CD4-positive, alpha-beta T cell (primary cell): ENCODE measurements around the gene KRTAP10-2. TPM values are rescaled to one million over a fixed set of nuclear protein-coding genes. Genes with fewer than 3 reads are reported as not detected.

Source experiments
- ATAC-seq: fragments of 200-7000 bp; cut with Tn5 transposase; one replicate; pipeline ENCODE4 v1.10.0; 2022; ENCODE audit warnings: mild to moderate bottlenecking; ENCODE audit not compliant: poor library complexity
- CTCF ChIA-PET: fragments of 350-600 bp; sonication (Branson Sonifier 250); formaldehyde crosslinking; loops from one replicate; lab custom pipeline; 2021; ENCODE audit warnings: antibody characterized with exemption, inconsistent platforms; lab: Charles Lee
- POLR2A ChIA-PET: fragments of 350-600 bp; sonication (Branson Sonifier 250); formaldehyde crosslinking; loops from one replicate; lab custom pipeline; 2021; ENCODE audit warnings: antibody characterized with exemption, inconsistent platforms; lab: Charles Lee
- DNase-seq, 14 experiments: peaks; one replicate each; pipeline ENCODE4 v3.0.0-alpha.2; 2013 to 2020; ENCODE audit warnings: mixed read lengths in 2 of 14
- H3K27ac ChIP-seq, 2 donors: one replicate each; pipeline versions ENCODE4 v1.5.1 to v1.7.0; 2013; ENCODE audit warnings: low read length in 2 of 2, low read depth in 1 of 2, mild to moderate bottlenecking in 1 of 2
- H3K27me3 ChIP-seq, 2 experiments: 1 replicate in 1 of 2; 2 replicates in 1 of 2; pipeline versions ENCODE4 v1.6.1 to v1.7.0; 2013; ENCODE audit warnings: low read length in 2 of 2, control low read depth in 1 of 2, mild to moderate bottlenecking in 1 of 2, moderate library complexity in 1 of 2; ENCODE audit not compliant: insufficient read depth in 2 of 2, control insufficient read depth in 1 of 2
- H3K36me3 ChIP-seq: one replicate; pipeline ENCODE4 v1.6.1; 2013; ENCODE audit warnings: low read length, control low read depth; ENCODE audit not compliant: insufficient read depth
- H3K4me1 ChIP-seq: one replicate; pipeline ENCODE4 v1.6.1; 2013; ENCODE audit warnings: low read length, control low read depth; ENCODE audit not compliant: insufficient read depth
- H3K4me3 ChIP-seq: one replicate; pipeline ENCODE4 v1.5.1; 2013; ENCODE audit warnings: mild to moderate bottlenecking, low read length, moderate library complexity
- H3K9me3 ChIP-seq, 2 experiments: 1 replicate in 1 of 2; 2 replicates in 1 of 2; pipeline versions ENCODE4 v1.6.1 to v1.7.0; 2013; ENCODE audit warnings: low read length in 2 of 2, mild to moderate bottlenecking in 2 of 2, control low read depth in 1 of 2, moderate library complexity in 1 of 2; ENCODE audit not compliant: control insufficient read depth in 1 of 2, insufficient read depth in 1 of 2
- H3K27ac Mint-ChIP-seq: one replicate; pipeline ENCODE4 v1.8.0; 2020; ENCODE audit warnings: mixed read lengths
- H3K27me3 Mint-ChIP-seq: one replicate; pipeline ENCODE4 v1.8.0; 2021; ENCODE audit warnings: mixed read lengths
- H3K36me3 Mint-ChIP-seq: one replicate; pipeline ENCODE4 v1.8.0; 2021; ENCODE audit warnings: low read depth, mixed read lengths
- H3K4me1 Mint-ChIP-seq: one replicate; pipeline ENCODE4 v1.8.0; 2021; ENCODE audit warnings: low read depth, mixed read lengths
- H3K4me3 Mint-ChIP-seq: one replicate; pipeline ENCODE4 v1.8.0; 2020; ENCODE audit warnings: mild to moderate bottlenecking, mixed read lengths
- H3K9me3 Mint-ChIP-seq: one replicate; pipeline ENCODE4 v1.8.0; 2020; ENCODE audit warnings: mixed read lengths
- CTCF ChIP-seq: fragments of 200-600 bp; IDR thresholded peaks from one replicate; pipeline ENCODE4 v1.8.0; 2022; ENCODE audit warnings: antibody characterized with exemption, mild to moderate bottlenecking
- intact Hi-C, 2 experiments: fragments of 100-400 bp; cut with DNase I in 1 of 2; cut with micrococcal nuclease in 1 of 2; formaldehyde crosslinking; loops; one replicate each; pipeline versions ENCODE4 v1.15.1 to v1.9.0; 2023 to 2025; cut with DNase I, micrococcal nuclease
- total RNA-seq, 174 experiments: library from RNA in 2 of 174; stranded (reverse) in 2 of 174; gene quantifications; one replicate each; pipeline ENCODE4 v1.2.3 and lab custom pipeline; 2021 to 2026

KRTAP10-2 gene
- total RNA-seq, 2 experiments from 2014 or later = not detected

DNA sequence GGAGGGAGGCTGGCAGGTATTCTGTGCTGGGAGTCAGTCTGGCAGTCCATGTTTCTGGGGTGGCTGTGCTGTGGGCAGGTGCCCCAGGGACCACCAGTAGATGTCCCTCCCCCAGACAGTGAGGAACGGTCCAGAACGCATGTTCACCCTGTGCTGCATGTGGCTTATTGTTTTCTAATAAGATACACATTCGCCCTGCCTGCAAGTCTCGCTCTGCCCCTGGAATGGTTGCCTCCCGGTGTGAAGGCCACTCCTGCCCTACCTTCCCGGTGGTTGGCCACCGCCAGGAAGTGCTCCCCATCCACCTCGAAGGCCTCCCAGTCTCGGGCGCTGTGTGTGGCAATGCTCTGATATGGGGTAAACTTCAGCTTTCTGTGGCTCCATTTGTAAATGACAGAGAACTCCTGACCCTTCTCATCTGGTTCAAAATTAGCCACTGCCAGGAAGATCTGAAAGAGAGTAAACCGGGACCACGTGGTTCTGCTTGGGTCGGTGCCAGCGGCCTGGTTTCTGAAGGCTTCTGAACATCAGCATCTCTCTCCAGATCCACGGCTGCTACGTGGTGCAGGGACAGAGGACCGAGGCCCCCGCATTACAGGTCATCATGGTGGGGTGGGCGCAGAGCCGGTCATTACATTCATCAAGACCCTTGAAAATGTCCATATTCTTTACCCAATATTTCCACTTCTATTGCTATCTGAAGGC, 25.8 kb downstream of the KRTAP10-2 start:
- H3K9me3 ChIP-seq = peaks cover 0 to 6% of the 10 kb centered on the region in 2 experiments
- CTCF ChIA-PET = no interaction called here
- intact Hi-C loops = no loop called here

GRCh38 chr21:44524414-44525371, 26.6 kb downstream of the KRTAP10-2 start:
- Mint-ChIP-seq H3K27me3 (no peaks in the 10 kb centered on the region), H3K27ac (no peak overlapping the region), H3K36me3 (no peaks in the 10 kb centered on the region), H3K9me3 (no peaks in the 10 kb centered on the region), H3K4me3 (no peak overlapping the region), H3K4me1 (no peaks in the 10 kb centered on the region)
- DNase-seq (no peak), ATAC-seq (no peak)
- H3K4me3 ChIP-seq = no peak overlapping the region
- H3K9me3 ChIP-seq = peaks cover 0 to 6% of the 10 kb centered on the region in 2 experiments
- CTCF ChIA-PET = no interaction called here
- POLR2A ChIA-PET = no interaction called here
- H3K4me1 ChIP-seq = no peaks in the 10 kb centered on the region
- TF ChIP-seq CTCF = no peak
- no peaks in the 10 kb centered on the region for H3K36me3 ChIP-seq
- intact Hi-C loops = no loop called here
- H3K27ac ChIP-seq = no peak overlapping the region
- no peaks in the 10 kb centered on the region for H3K27me3 ChIP-seq

More for the DNA sequence above, 25.8 kb downstream of the KRTAP10-2 start:
- H3K27ac Mint-ChIP-seq = no peak overlapping the region
- H3K4me1 ChIP-seq = no peaks in the 10 kb centered on the region
- no peaks in the 10 kb centered on the region for H3K36me3 Mint-ChIP-seq
- no peak overlapping the region for H3K4me3 ChIP-seq
- no peaks in the 10 kb centered on the region for H3K27me3 Mint-ChIP-seq
- ATAC-seq (no peak), DNase-seq (peak in 1 of 14 experiments; percentile 11)
- POLR2A ChIA-PET = no interaction called here
- H3K4me3 Mint-ChIP-seq = no peak overlapping the region
- no peaks in the 10 kb centered on the region for H3K4me1 Mint-ChIP-seq
- H3K9me3 Mint-ChIP-seq = no peaks in the 10 kb centered on the region
- no peak overlapping the region for H3K27ac ChIP-seq
- H3K36me3 ChIP-seq = no peaks in the 10 kb centered on the region
- TF ChIP-seq CTCF = no peak
- no peaks in the 10 kb centered on the region for H3K27me3 ChIP-seq

GRCh38 chr21:44523567-44524413, 27.5 kb downstream of the KRTAP10-2 start:
- Histone ChIP-seq H3K27ac (no peak overlapping the region), H3K36me3 (no peaks in the 10 kb centered on the region), H3K4me1 (no peaks in the 10 kb centered on the region), H3K27me3 (no peaks in the 10 kb centered on the region), H3K9me3 (peaks cover 0 to 6% of the 10 kb centered on the region in 2 experiments), H3K4me3 (no peak overlapping the region)
- TF ChIP-seq CTCF = no peak
- no peak overlapping the region for H3K4me3 Mint-ChIP-seq
- DNase-seq (no peak), ATAC-seq (no peak)
- no peak overlapping the region for H3K27ac Mint-ChIP-seq
- H3K27me3 Mint-ChIP-seq = no peaks in the 10 kb centered on the region
- CTCF ChIA-PET = no interaction called here
- POLR2A ChIA-PET = no interaction called here
- H3K9me3 Mint-ChIP-seq = no peaks in the 10 kb centered on the region
- no peaks in the 10 kb centered on the region for H3K4me1 Mint-ChIP-seq
- intact Hi-C loops = no loop called here
- no peaks in the 10 kb centered on the region for H3K36me3 Mint-ChIP-seq
